HepG2 (cell line): ENCODE measurements around the gene RHBDF2.

Source experiments
- MXD4 ChIP-seq: IDR thresholded peaks from 2 replicates; pipeline ENCODE4 v1.6.1; 2016; ENCODE audit warnings: mild to moderate bottlenecking, missing biosample characterization, missing genetic modification reagents
- PTBP1 ChIP-seq: fragments of 200-400 bp; formaldehyde crosslinking; IDR thresholded peaks from 2 replicates; pipeline ENCODE4 v1.6.1; 2018; ENCODE audit warnings: low read length, low read depth; ENCODE audit not compliant: poor library complexity, severe bottlenecking
- TAF1 ChIP-seq: sonication (generic); formaldehyde crosslinking; IDR thresholded peaks from 2 replicates; pipeline ENCODE4 v1.4.0; 2020; ENCODE audit warnings: missing genetic modification reagents
- TFE3 ChIP-seq: IDR thresholded peaks from 2 replicates; pipeline ENCODE4 v1.6.1; 2016
- ZKSCAN8 ChIP-seq: IDR thresholded peaks from 2 replicates; pipeline ENCODE4 v1.6.1; 2016; ENCODE audit warnings: borderline replicate concordance, missing genetic modification reagents, missing compliant biosample characterization
- TF ChIP-seq, protein P1 (sequence below): sonication (generic); formaldehyde crosslinking; IDR thresholded peaks from 2 replicates; pipeline ENCODE4 v1.4.0; 2020; ENCODE audit warnings: missing genetic modification reagents
- TF ChIP-seq, protein P2 (sequence below): sonication (generic); formaldehyde crosslinking; IDR thresholded peaks from 2 replicates; pipeline ENCODE4 v1.5.0; 2020; ENCODE audit warnings: mild to moderate bottlenecking, missing genetic modification reagents, moderate library complexity
- TF ChIP-seq, protein P3 (sequence below), 2 experiments: fragments of 450-650 bp in 1 of 2; sonication (generic) in 1 of 2; formaldehyde crosslinking in 1 of 2; IDR thresholded peaks; 2 replicates each; pipeline versions ENCODE4 v1.6.1 to v1.8.0; 2016 to 2022; ENCODE audit warnings: antibody characterized with exemption in 1 of 2, mild to moderate bottlenecking in 1 of 2, missing genetic modification reagents in 1 of 2

GRCh38 chr17:76472258-76472645, 29.0 kb downstream of the RHBDF2 start:
- TF ChIP-seq TFE3 (CRISPR knock-in tag) (no peak), TAF1 (CRISPR knock-in tag) (no peak), MXD4 (CRISPR knock-in tag) (no peak), ZKSCAN8 (CRISPR knock-in tag) (no peak), PTBP1 (no peak)
- TF ChIP-seq, protein P1, sequence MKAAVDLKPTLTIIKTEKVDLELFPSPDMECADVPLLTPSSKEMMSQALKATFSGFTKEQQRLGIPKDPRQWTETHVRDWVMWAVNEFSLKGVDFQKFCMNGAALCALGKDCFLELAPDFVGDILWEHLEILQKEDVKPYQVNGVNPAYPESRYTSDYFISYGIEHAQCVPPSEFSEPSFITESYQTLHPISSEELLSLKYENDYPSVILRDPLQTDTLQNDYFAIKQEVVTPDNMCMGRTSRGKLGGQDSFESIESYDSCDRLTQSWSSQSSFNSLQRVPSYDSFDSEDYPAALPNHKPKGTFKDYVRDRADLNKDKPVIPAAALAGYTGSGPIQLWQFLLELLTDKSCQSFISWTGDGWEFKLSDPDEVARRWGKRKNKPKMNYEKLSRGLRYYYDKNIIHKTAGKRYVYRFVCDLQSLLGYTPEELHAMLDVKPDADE (CRISPR knock-in tag), result no peak
- TF ChIP-seq, protein P2, sequence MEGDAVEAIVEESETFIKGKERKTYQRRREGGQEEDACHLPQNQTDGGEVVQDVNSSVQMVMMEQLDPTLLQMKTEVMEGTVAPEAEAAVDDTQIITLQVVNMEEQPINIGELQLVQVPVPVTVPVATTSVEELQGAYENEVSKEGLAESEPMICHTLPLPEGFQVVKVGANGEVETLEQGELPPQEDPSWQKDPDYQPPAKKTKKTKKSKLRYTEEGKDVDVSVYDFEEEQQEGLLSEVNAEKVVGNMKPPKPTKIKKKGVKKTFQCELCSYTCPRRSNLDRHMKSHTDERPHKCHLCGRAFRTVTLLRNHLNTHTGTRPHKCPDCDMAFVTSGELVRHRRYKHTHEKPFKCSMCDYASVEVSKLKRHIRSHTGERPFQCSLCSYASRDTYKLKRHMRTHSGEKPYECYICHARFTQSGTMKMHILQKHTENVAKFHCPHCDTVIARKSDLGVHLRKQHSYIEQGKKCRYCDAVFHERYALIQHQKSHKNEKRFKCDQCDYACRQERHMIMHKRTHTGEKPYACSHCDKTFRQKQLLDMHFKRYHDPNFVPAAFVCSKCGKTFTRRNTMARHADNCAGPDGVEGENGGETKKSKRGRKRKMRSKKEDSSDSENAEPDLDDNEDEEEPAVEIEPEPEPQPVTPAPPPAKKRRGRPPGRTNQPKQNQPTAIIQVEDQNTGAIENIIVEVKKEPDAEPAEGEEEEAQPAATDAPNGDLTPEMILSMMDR (CRISPR knock-in tag), result no peak
- TF ChIP-seq, protein P3, sequence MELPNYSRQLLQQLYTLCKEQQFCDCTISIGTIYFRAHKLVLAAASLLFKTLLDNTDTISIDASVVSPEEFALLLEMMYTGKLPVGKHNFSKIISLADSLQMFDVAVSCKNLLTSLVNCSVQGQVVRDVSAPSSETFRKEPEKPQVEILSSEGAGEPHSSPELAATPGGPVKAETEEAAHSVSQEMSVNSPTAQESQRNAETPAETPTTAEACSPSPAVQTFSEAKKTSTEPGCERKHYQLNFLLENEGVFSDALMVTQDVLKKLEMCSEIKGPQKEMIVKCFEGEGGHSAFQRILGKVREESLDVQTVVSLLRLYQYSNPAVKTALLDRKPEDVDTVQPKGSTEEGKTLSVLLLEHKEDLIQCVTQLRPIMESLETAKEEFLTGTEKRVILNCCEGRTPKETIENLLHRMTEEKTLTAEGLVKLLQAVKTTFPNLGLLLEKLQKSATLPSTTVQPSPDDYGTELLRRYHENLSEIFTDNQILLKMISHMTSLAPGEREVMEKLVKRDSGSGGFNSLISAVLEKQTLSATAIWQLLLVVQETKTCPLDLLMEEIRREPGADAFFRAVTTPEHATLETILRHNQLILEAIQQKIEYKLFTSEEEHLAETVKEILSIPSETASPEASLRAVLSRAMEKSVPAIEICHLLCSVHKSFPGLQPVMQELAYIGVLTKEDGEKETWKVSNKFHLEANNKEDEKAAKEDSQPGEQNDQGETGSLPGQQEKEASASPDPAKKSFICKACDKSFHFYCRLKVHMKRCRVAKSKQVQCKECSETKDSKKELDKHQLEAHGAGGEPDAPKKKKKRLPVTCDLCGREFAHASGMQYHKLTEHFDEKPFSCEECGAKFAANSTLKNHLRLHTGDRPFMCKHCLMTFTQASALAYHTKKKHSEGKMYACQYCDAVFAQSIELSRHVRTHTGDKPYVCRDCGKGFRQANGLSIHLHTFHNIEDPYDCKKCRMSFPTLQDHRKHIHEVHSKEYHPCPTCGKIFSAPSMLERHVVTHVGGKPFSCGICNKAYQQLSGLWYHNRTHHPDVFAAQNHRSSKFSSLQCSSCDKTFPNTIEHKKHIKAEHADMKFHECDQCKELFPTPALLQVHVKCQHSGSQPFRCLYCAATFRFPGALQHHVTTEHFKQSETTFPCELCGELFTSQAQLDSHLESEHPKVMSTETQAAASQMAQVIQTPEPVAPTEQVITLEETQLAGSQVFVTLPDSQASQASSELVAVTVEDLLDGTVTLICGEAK (IDR thresholded peaks at IDR 0.05), result no peak
- TF ChIP-seq, protein P3 (CRISPR knock-in tag; IDR thresholded peaks at IDR 0.05), result no peak
